ENCODE data around the gene KLF16. TPM values are rescaled to one million over a fixed set of nuclear protein-coding genes. Genes with fewer than 3 reads are reported as not detected.

KLF16 gene
- total and polyA plus RNA-seq, 9 of the 15 experiments (the other 6 are each of a cell fraction or from before 2014, with no cell fraction given) = 0.04 to 60.4 (median 6.8) TPM

DNA sequence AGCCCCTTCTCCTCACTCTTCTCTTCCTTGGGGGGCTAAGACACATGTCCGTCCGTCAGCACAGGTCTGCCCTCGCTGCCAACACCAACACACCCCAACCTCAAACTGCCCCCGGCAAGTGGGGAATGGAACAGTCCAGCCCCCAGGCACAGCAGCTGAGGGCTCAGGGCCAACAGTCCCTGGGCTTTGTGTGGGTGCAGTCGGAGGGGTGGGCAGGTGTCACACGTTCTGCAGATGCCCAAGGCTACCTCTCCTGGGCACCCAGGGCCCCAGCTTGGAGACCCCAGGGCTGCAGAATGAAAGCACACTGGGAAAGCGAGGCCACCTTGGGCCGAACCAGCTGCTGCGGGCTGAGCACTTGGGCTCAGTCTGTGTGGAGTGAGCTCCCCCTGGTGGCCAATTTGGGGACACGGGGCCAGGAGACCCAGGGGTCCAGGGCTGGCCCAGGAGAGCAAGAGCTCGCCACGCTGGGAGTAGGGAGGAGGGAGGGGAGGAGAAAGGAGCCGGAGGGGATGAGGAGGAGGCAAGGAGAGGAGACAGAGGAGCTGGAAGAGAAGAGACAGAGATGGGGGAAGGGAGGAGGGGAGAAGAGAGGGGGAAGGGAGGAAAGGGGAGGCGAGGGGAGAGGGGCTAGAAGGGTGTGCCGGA is 37.3 kb downstream of the KLF16 start (continued):
- TF ChIP-seq ATF3 (IDR thresholded peaks at IDR 0.05) = no peak
- TF ChIP-seq ATF3 (CRISPR knock-in tag; conservative IDR thresholded peaks at IDR 0.05) = no peak
- no peak for TF ChIP-seq ZNF551 (CRISPR knock-in tag; IDR thresholded peaks at IDR 0.05)
- no peak for TF ChIP-seq SMAD2 (IDR thresholded peaks at IDR 0.05; ENCODE audit: low read depth, low read length)
- TF ChIP-seq POLR2H (tag; IDR thresholded peaks at IDR 0.05; ENCODE audit: low read depth) = no peak
- TF ChIP-seq MAFF (IDR thresholded peaks at IDR 0.05; ENCODE audit: low read length) = no peak
- no peak for TF ChIP-seq ZNF121 (CRISPR knock-in tag; conservative IDR thresholded peaks at IDR 0.05)
- TF ChIP-seq ELF4 (CRISPR knock-in tag; IDR thresholded peaks at IDR 0.05) = no peak; the same call in 1 of the 2 replicates
- TF ChIP-seq FOXK1 (CRISPR knock-in tag; IDR thresholded peaks at IDR 0.05; ENCODE audit: borderline replicate concordance) = no peak
- TF ChIP-seq E2F6 (IDR thresholded peaks at IDR 0.05; ENCODE audit: borderline replicate concordance in 1 of 2, extremely low read depth in 1 of 2, insufficient read depth in 1 of 2, insufficient read length in 1 of 2, low read depth in 1 of 2, low read length in 1 of 2, poor library complexity in 1 of 2, severe bottlenecking in 1 of 2) = peak in 1 of 2 experiments; percentile 6
- TF ChIP-seq LEF1 (IDR thresholded peaks at IDR 0.05) = no peak
- TF ChIP-seq HNRNPK (IDR thresholded peaks at IDR 0.05; ENCODE audit: low read depth, low read length, poor library complexity, severe bottlenecking) = no peak
- TF ChIP-seq TOE1 (IDR thresholded peaks at IDR 0.05; ENCODE audit: borderline replicate concordance) = no peak; the same call in 1 of the 2 replicates
- no peak for TF ChIP-seq TOE1 (CRISPR knock-in tag; IDR thresholded peaks at IDR 0.05; ENCODE audit: borderline replicate concordance, low read depth)
- TF ChIP-seq MTF1 (CRISPR knock-in tag; IDR thresholded peaks at IDR 0.05; ENCODE audit: borderline replicate concordance) = no peak
- peak; percentile 52 for TF ChIP-seq DPF2 (IDR thresholded peaks at IDR 0.05)
- TF ChIP-seq HINFP (tag; conservative IDR thresholded peaks at IDR 0.05; ENCODE audit: low read depth) = no peak
- TF ChIP-seq ERF (CRISPR knock-in tag; IDR thresholded peaks at IDR 0.05) = no peak
- no peak for TF ChIP-seq ADNP (tag; IDR thresholded peaks at IDR 0.05)
- TF ChIP-seq CBX8 (IDR thresholded peaks at IDR 0.05; ENCODE audit: borderline replicate concordance, extremely low read depth, low read depth, low read length, poor library complexity, severe bottlenecking) = no peak
- no peak for TF ChIP-seq SOX6 (IDR thresholded peaks at IDR 0.05)
- peak; percentile 51; the same call in 1 of the 2 replicates for TF ChIP-seq ATF7 (IDR thresholded peaks at IDR 0.05)
- no peak for TF ChIP-seq ZNF449 (CRISPR knock-in tag; IDR thresholded peaks at IDR 0.05)
- TF ChIP-seq TGIF2 (CRISPR knock-in tag; IDR thresholded peaks at IDR 0.05) = no peak
- TF ChIP-seq KDM1A (IDR thresholded peaks at IDR 0.05) = no peak
